PC-9 (cell line): Measurements from ENCODE around the gene MET.

Source experiments
- EZH2 ChIP-seq: fragments of 200-600 bp; sonication (generic); IDR thresholded peaks from 2 replicates; pipeline ENCODE4 v1.8.0; 2017; ENCODE audit warnings: antibody characterized with exemption, low read depth
- TF ChIP-seq, protein P1 (sequence below): fragments of 200-600 bp; sonication (generic); conservative IDR thresholded peaks from 2 replicates; pipeline ENCODE4 v1.6.1; 2017; ENCODE audit warnings: mixed run types, antibody characterized with exemption, mild to moderate bottlenecking, moderate library complexity

DNA sequence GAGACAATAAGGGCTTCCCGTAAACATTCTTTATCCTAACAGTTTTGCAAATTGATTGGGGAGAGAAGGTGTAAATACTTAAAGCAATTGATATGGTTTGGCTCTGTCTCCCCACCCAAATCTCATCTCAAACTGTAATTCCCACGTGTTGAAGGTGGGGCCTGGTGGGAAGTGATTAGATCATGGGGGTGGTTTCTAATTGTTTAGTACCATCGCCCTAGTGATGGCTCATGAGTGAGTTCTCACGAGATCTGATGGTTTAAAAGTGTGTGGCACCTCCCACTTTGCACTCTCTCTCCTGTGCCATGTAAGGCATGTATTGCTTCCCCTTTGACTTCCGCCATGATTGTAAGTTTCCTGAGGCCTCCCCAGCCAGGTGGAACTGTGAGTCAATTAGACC, 168.3 kb downstream of the MET start:
- TF ChIP-seq, protein P1, sequence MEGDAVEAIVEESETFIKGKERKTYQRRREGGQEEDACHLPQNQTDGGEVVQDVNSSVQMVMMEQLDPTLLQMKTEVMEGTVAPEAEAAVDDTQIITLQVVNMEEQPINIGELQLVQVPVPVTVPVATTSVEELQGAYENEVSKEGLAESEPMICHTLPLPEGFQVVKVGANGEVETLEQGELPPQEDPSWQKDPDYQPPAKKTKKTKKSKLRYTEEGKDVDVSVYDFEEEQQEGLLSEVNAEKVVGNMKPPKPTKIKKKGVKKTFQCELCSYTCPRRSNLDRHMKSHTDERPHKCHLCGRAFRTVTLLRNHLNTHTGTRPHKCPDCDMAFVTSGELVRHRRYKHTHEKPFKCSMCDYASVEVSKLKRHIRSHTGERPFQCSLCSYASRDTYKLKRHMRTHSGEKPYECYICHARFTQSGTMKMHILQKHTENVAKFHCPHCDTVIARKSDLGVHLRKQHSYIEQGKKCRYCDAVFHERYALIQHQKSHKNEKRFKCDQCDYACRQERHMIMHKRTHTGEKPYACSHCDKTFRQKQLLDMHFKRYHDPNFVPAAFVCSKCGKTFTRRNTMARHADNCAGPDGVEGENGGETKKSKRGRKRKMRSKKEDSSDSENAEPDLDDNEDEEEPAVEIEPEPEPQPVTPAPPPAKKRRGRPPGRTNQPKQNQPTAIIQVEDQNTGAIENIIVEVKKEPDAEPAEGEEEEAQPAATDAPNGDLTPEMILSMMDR = no peak
- TF ChIP-seq EZH2 = no peak
